Measurements from ENCODE around the gene SYT6.
"Not testable (repeated sequence)": the region's sequence is repeated elsewhere in the genome, so short reads cannot be mapped to it uniquely, and the experiment has no call there.

The SYT6 gene

GRCh38 chr1:114072246-114072645 lies 81.4 kb downstream of the SYT6 start:
- Histone ChIP-seq H3K4me3 (ENCODE audit: insufficient read depth, low read length, poor library complexity, severe bottlenecking) (no peak overlapping the region), H3K9me2 (replicated peaks; ENCODE audit: insufficient read depth, low read length) (no peaks in the 10 kb centered on the region), H3K4me2 (ENCODE audit: low read depth, low read length, poor library complexity, severe bottlenecking) (no peak overlapping the region), H3K27me3 (ENCODE audit: low read length) (no peaks in the 10 kb centered on the region), H4K20me1 (ENCODE audit: low read depth, low read length) (no peaks in the 10 kb centered on the region), H3K79me2 (ENCODE audit: insufficient read depth, low read length) (no peaks in the 10 kb centered on the region), H3F3A (ENCODE audit: insufficient read depth) (no peaks in the 10 kb centered on the region), H3K27ac (ENCODE audit: low read depth, low read length) (no peak overlapping the region), H3K36me3 (ENCODE audit: low read length) (no peaks in the 10 kb centered on the region), H2AFZ (ENCODE audit: low read depth, low read length, severe bottlenecking) (no peak overlapping the region), H3K9me3 (ENCODE audit: insufficient read depth, low read length) (no peaks in the 10 kb centered on the region; the same call in 1 of the 2 replicates), H3K9ac (ENCODE audit: low read length) (no peak overlapping the region)
- TF ChIP-seq, protein P1, sequence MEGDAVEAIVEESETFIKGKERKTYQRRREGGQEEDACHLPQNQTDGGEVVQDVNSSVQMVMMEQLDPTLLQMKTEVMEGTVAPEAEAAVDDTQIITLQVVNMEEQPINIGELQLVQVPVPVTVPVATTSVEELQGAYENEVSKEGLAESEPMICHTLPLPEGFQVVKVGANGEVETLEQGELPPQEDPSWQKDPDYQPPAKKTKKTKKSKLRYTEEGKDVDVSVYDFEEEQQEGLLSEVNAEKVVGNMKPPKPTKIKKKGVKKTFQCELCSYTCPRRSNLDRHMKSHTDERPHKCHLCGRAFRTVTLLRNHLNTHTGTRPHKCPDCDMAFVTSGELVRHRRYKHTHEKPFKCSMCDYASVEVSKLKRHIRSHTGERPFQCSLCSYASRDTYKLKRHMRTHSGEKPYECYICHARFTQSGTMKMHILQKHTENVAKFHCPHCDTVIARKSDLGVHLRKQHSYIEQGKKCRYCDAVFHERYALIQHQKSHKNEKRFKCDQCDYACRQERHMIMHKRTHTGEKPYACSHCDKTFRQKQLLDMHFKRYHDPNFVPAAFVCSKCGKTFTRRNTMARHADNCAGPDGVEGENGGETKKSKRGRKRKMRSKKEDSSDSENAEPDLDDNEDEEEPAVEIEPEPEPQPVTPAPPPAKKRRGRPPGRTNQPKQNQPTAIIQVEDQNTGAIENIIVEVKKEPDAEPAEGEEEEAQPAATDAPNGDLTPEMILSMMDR (IDR thresholded peaks at IDR 0.05; ENCODE audit: insufficient read depth, low read length, poor library complexity, severe bottlenecking), result no peak
- TF ChIP-seq EZH2phosphoT487 (conservative IDR thresholded peaks at IDR 0.05; ENCODE audit: low read length), result no peak

DNA sequence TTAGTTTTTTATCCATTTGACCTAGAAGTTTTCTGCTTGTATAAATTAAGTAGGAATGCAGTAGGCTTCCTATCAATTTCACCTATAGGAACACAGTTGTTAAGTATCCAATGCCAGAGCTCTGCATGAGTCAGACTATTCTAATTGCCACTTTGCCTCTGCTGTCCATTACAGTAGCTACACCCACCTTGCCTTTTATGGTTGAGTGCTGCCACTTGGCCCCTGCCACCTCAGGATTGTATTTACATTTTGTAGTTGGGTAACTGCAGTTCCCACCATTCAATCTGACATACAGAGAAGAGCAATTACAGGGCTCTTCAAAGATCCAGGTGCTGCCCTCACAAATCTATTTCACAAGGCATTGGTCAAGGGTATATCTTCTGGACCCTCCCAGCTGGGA lies 83.9 kb downstream of the SYT6 start:
- not testable (repeated sequence) for H3K4me2 ChIP-seq (ENCODE audit: low read depth, low read length, poor library complexity, severe bottlenecking); H3F3A ChIP-seq (ENCODE audit: insufficient read depth); H3K4me3 ChIP-seq (ENCODE audit: insufficient read depth, low read length, poor library complexity, severe bottlenecking); H3K27me3 ChIP-seq (ENCODE audit: low read length); H3K9ac ChIP-seq (ENCODE audit: low read length); H3K79me2 ChIP-seq (ENCODE audit: insufficient read depth, low read length); H2AFZ ChIP-seq (ENCODE audit: low read depth, low read length, severe bottlenecking); H3K9me3 ChIP-seq (ENCODE audit: insufficient read depth, low read length); H3K27ac ChIP-seq (ENCODE audit: low read depth, low read length); H3K9me2 ChIP-seq (replicated peaks; ENCODE audit: insufficient read depth, low read length); H4K20me1 ChIP-seq (ENCODE audit: low read depth, low read length); H3K36me3 ChIP-seq (ENCODE audit: low read length)

DNA sequence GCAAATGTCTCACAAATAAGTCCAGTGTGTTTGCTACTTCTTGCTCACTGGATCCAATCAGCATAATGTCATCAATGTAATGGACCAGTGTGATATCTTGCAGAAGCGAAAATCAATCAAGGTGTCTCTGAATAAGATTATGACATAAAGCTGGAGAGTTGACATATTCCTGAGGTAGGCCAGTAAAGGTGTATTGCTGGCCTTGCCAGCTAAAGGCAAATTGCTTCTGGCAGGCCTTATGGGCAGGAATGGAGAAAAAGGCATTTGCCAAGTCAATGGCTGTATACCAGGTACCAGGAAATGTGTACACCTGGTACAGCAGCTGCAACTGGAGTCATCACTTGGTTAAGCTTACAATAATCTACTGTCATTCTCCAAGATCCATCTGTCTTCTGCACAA lies 85.0 kb downstream of the SYT6 start:
- not testable (repeated sequence) for H4K20me1 ChIP-seq (ENCODE audit: low read depth, low read length); H3K4me2 ChIP-seq (ENCODE audit: low read depth, low read length, poor library complexity, severe bottlenecking); H3K79me2 ChIP-seq (ENCODE audit: insufficient read depth, low read length); H2AFZ ChIP-seq (ENCODE audit: low read depth, low read length, severe bottlenecking); H3K9me2 ChIP-seq (replicated peaks; ENCODE audit: insufficient read depth, low read length); H3K4me3 ChIP-seq (ENCODE audit: insufficient read depth, low read length, poor library complexity, severe bottlenecking); H3K9ac ChIP-seq (ENCODE audit: low read length); H3K27me3 ChIP-seq (ENCODE audit: low read length); H3F3A ChIP-seq (ENCODE audit: insufficient read depth); H3K9me3 ChIP-seq (ENCODE audit: insufficient read depth, low read length); H3K36me3 ChIP-seq (ENCODE audit: low read length); H3K27ac ChIP-seq (ENCODE audit: low read depth, low read length)

DNA sequence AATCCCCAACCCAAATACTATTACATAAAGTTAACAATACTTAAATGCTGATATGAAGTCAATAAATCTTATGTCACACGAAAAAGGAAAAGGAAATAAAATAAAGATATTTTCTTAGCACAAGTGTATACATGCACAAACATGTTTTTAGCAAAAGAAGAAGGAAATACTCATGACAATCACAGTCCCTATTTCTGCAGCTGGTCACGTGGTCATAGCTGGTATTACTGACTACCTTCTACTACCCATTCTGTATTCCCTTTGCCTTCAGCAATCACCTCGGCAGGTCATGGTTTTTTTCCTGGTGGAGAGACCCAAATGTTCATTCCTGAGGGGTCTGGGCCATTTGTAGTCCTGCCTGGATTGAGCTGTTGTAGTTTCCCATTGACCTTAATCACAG lies 88.0 kb downstream of the SYT6 start:
- H3K36me3 ChIP-seq (ENCODE audit: low read length); H3K27me3 ChIP-seq (ENCODE audit: low read length); H2AFZ ChIP-seq (ENCODE audit: low read depth, low read length, severe bottlenecking); H3K79me2 ChIP-seq (ENCODE audit: insufficient read depth, low read length); H3K9ac ChIP-seq (ENCODE audit: low read length); H3K9me2 ChIP-seq (replicated peaks; ENCODE audit: insufficient read depth, low read length); H3K4me3 ChIP-seq (ENCODE audit: insufficient read depth, low read length, poor library complexity, severe bottlenecking); H3K27ac ChIP-seq (ENCODE audit: low read depth, low read length); H3F3A ChIP-seq (ENCODE audit: insufficient read depth); H3K9me3 ChIP-seq (ENCODE audit: insufficient read depth, low read length); H3K4me2 ChIP-seq (ENCODE audit: low read depth, low read length, poor library complexity, severe bottlenecking); H4K20me1 ChIP-seq (ENCODE audit: low read depth, low read length): not testable (repeated sequence)

GRCh38 chr1:114063544-114063943 lies 90.1 kb downstream of the SYT6 start:
- no peaks in the 10 kb centered on the region for H3K79me2 ChIP-seq (ENCODE audit: insufficient read depth, low read length)
- TF ChIP-seq, protein P1 (IDR thresholded peaks at IDR 0.05; ENCODE audit: insufficient read depth, low read length, poor library complexity, severe bottlenecking), result no peak
- no peak for TF ChIP-seq EZH2phosphoT487 (conservative IDR thresholded peaks at IDR 0.05; ENCODE audit: low read length)
- no peaks in the 10 kb centered on the region for H3K27me3 ChIP-seq (ENCODE audit: low read length)
- H4K20me1 ChIP-seq (ENCODE audit: low read depth, low read length), result no peaks in the 10 kb centered on the region
- H3F3A ChIP-seq (ENCODE audit: insufficient read depth), result no peaks in the 10 kb centered on the region
- H3K4me2 ChIP-seq (ENCODE audit: low read depth, low read length, poor library complexity, severe bottlenecking), result no peak overlapping the region
- no peaks in the 10 kb centered on the region for H3K9me2 ChIP-seq (replicated peaks; ENCODE audit: insufficient read depth, low read length)
- H2AFZ ChIP-seq (ENCODE audit: low read depth, low read length, severe bottlenecking), result no peak overlapping the region
- peaks cover 9% of the 10 kb centered on the region; the same call in 1 of the 2 replicates for H3K9me3 ChIP-seq (ENCODE audit: insufficient read depth, low read length)
- H3K36me3 ChIP-seq (ENCODE audit: low read length), result no peaks in the 10 kb centered on the region
- H3K9ac ChIP-seq (ENCODE audit: low read length), result no peak overlapping the region
- no peak overlapping the region for H3K4me3 ChIP-seq (ENCODE audit: insufficient read depth, low read length, poor library complexity, severe bottlenecking)
- H3K27ac ChIP-seq (ENCODE audit: low read depth, low read length), result no peak overlapping the region

All from SU-DHL-6 (cell line).